GM23338 (cell line): ENCODE measurements around the gene PTPN9. TPM values are rescaled to one million over a fixed set of nuclear protein-coding genes. Genes with fewer than 3 reads are reported as not detected.
"Not testable (repeated sequence)": the region's sequence is repeated elsewhere in the genome, so short reads cannot be mapped to it uniquely, and the experiment has no call there.

ENCODE experiments used
- ATAC-seq: fragments of 200-7000 bp; cut with Tn5 transposase; 3 replicates; pipeline ENCODE4 v1.9.1; 2020
- DNase-seq: peaks from one replicate; pipeline ENCODE4 v3.0.0-alpha.2; 2015; ENCODE audit warnings: low spot score
- H2AFZ ChIP-seq: fragments of 200-600 bp; sonication (generic); 2 replicates; pipeline ENCODE4 v1.8.0; 2016; ENCODE audit warnings: antibody characterized with exemption, mild to moderate bottlenecking, moderate library complexity
- H3F3A ChIP-seq: fragments of 200-600 bp; sonication (generic); replicated peaks from 2 replicates; pipeline ENCODE4 v1.8.0; 2017; ENCODE audit warnings: antibody characterized with exemption, mixed run types, low read depth
- H3K27ac ChIP-seq: fragments of 200-600 bp; sonication (generic); 2 replicates; pipeline ENCODE4 v1.6.1; 2016; ENCODE audit warnings: low read depth
- H3K27me3 ChIP-seq: fragments of 200-600 bp; sonication (generic); 2 replicates; pipeline ENCODE4 v1.8.0; 2016; ENCODE audit warnings: mild to moderate bottlenecking, mixed run types, moderate library complexity; ENCODE audit not compliant: insufficient read depth
- H3K36me3 ChIP-seq: fragments of 200-600 bp; sonication (generic); 2 replicates; pipeline ENCODE4 v1.8.0; 2016; ENCODE audit warnings: mild to moderate bottlenecking; ENCODE audit not compliant: insufficient read depth
- H3K4me1 ChIP-seq: fragments of 200-600 bp; sonication (generic); 2 replicates; pipeline ENCODE4 v1.8.0; 2016; ENCODE audit warnings: mild to moderate bottlenecking, moderate library complexity; ENCODE audit not compliant: insufficient read depth
- H3K4me2 ChIP-seq: fragments of 200-600 bp; sonication (generic); 2 replicates; pipeline ENCODE4 v1.7.1; 2017; ENCODE audit warnings: mixed run types
- H3K4me3 ChIP-seq: fragments of 200-600 bp; sonication (generic); 2 replicates; pipeline ENCODE4 v1.6.1; 2016; ENCODE audit warnings: mixed run types
- H3K79me2 ChIP-seq: fragments of 200-600 bp; sonication (generic); replicated peaks from 2 replicates; pipeline ENCODE4 v1.8.0; 2017; ENCODE audit warnings: mild to moderate bottlenecking; ENCODE audit not compliant: insufficient read depth
- H3K9me2 ChIP-seq: fragments of 200-600 bp; sonication (generic); 2 replicates; pipeline ENCODE4 v1.8.0; 2017; ENCODE audit not compliant: insufficient read depth
- H4K20me1 ChIP-seq: fragments of 200-600 bp; sonication (generic); replicated peaks from 2 replicates; pipeline ENCODE4 v1.8.0; 2017; ENCODE audit warnings: mild to moderate bottlenecking; ENCODE audit not compliant: insufficient read depth
- H3K27ac Mint-ChIP-seq: 2 replicates; pipeline ENCODE4 v1.8.0; 2020; ENCODE audit warnings: inconsistent platforms, mild to moderate bottlenecking, moderate library complexity, mixed read lengths
- H3K27me3 Mint-ChIP-seq: 3 replicates; pipeline ENCODE4 v1.8.0; 2022; ENCODE audit warnings: low read depth, mild to moderate bottlenecking, moderate library complexity, mixed read lengths, inconsistent platforms; ENCODE audit not compliant: insufficient read depth, poor library complexity
- H3K36me3 Mint-ChIP-seq: 3 replicates; pipeline ENCODE4 v1.8.0; 2021; ENCODE audit warnings: low read depth, mild to moderate bottlenecking, inconsistent platforms, moderate library complexity, mixed read lengths
- H3K4me1 Mint-ChIP-seq: 3 replicates; pipeline ENCODE4 v1.8.0; 2020; ENCODE audit warnings: mild to moderate bottlenecking, inconsistent platforms, mixed read lengths
- H3K4me3 Mint-ChIP-seq: 3 replicates; pipeline ENCODE4 v1.8.0; 2021; ENCODE audit warnings: moderate library complexity, mild to moderate bottlenecking, inconsistent platforms, mixed read lengths
- H3K9me3 Mint-ChIP-seq: 3 replicates; pipeline ENCODE4 v1.8.0; 2020; ENCODE audit warnings: moderate library complexity, mild to moderate bottlenecking, inconsistent platforms, mixed read lengths
- CREB1 ChIP-seq: fragments of 250-450 bp; sonication (Bioruptor Pico); IDR thresholded peaks from 2 replicates; pipeline ENCODE4 v1.5.0; 2020; ENCODE audit warnings: low read depth, mild to moderate bottlenecking, moderate library complexity
- CTCF ChIP-seq, 2 experiments: fragments of 200-600 bp in 1 of 2; sonication (generic) in 1 of 2; conservative IDR thresholded peaks; 2 replicates each; pipeline versions ENCODE4 v1.5.1 to v1.6.1; 2016 to 2017; ENCODE audit warnings: antibody characterized with exemption in 2 of 2, low read depth in 2 of 2, mild to moderate bottlenecking in 2 of 2, moderate library complexity in 1 of 2
- EZH2 ChIP-seq: fragments of 200-600 bp; sonication (generic); IDR thresholded peaks from one replicate; pipeline ENCODE4 v1.8.0; 2017; ENCODE audit warnings: antibody characterized with exemption, mild to moderate bottlenecking, low read depth; ENCODE audit not compliant: unreplicated experiment
- EZH2phosphoT487 ChIP-seq: fragments of 200-600 bp; sonication (generic); IDR thresholded peaks from one replicate; pipeline ENCODE4 v1.8.1; 2018; ENCODE audit warnings: antibody characterized with exemption; ENCODE audit not compliant: unreplicated experiment
- JUNB ChIP-seq: IDR thresholded peaks from one replicate; pipeline ENCODE4 v1.6.1; 2016; ENCODE audit warnings: antibody characterized with exemption; ENCODE audit not compliant: unreplicated experiment
- NANOG ChIP-seq: IDR thresholded peaks from 2 replicates; pipeline ENCODE4 v1.6.1; 2016; ENCODE audit warnings: antibody characterized with exemption, borderline replicate concordance
- POLR2AphosphoS5 ChIP-seq: IDR thresholded peaks from 2 replicates; pipeline ENCODE4 v1.6.1; 2016; ENCODE audit warnings: antibody characterized with exemption, low read depth
- REST ChIP-seq: IDR thresholded peaks from one replicate; pipeline ENCODE4 v1.6.1; 2018; ENCODE audit warnings: antibody characterized with exemption; ENCODE audit not compliant: unreplicated experiment
- ZNF331 ChIP-seq: fragments of 250-450 bp; sonication (Bioruptor Pico); IDR thresholded peaks from 2 replicates; pipeline ENCODE4 v1.5.0; 2020; ENCODE audit warnings: low read depth, mild to moderate bottlenecking, moderate library complexity
- polyA plus RNA-seq: library from polyadenylated mRNA; unstranded; fragments of >200 nt; fragmentation: Nextera tagmentation; extraction: Ambion mirVana; gene quantifications from 2 replicates; pipeline ENCODE4 v1.2.1, GENCODE V29; 2016
- total RNA-seq: library from RNA; depleted of rRNA; stranded (reverse); fragments of >200 nt; shearing (Covaris generic); gene quantifications from 2 replicates; pipeline ENCODE4 v1.2.3, GENCODE V29; 2014

Gene PTPN9
- total and polyA plus RNA-seq, 2 experiments from 2014 or later, result 12.1 to 32.7 TPM

GRCh38 chr15:75525756-75526155 lies 53.4 kb downstream of the PTPN9 start:
- not testable (repeated sequence) for H3K4me2 ChIP-seq, H3K4me1 Mint-ChIP-seq, H3K27me3 Mint-ChIP-seq, H3K4me3 Mint-ChIP-seq, H3K4me3 ChIP-seq, ATAC-seq, H3K9me2 ChIP-seq, H3K27me3 ChIP-seq, H3F3A ChIP-seq, H2AFZ ChIP-seq, H3K27ac Mint-ChIP-seq, H3K4me1 ChIP-seq, DNase-seq, H3K9me3 Mint-ChIP-seq
- Histone ChIP-seq H3K79me2 (peaks cover 32% of the 10 kb centered on the region), H4K20me1 (peaks cover 28% of the 10 kb centered on the region), H3K36me3 (peaks cover 40% of the 10 kb centered on the region), H3K27ac (peak overlapping the region; percentile 78)
- H3K36me3 Mint-ChIP-seq, result peaks cover 47% of the 10 kb centered on the region

GRCh38 chr15:75523011-75523410 lies 56.1 kb downstream of the PTPN9 start:
- no peak overlapping the region for H2AFZ ChIP-seq
- DNase-seq (no peak), ATAC-seq (no peak)
- TF ChIP-seq EZH2phosphoT487 (no peak), JUNB (no peak), NANOG (no peak), POLR2AphosphoS5 (no peak), EZH2 (no peak), REST (no peak), ZNF331 (CRISPR knock-in tag) (no peak), CTCF (conservative IDR thresholded peaks at IDR 0.05; ENCODE audit: low read depth in 2 of 2) (no peak), CREB1 (CRISPR knock-in tag) (no peak)
- H4K20me1 ChIP-seq, result peaks cover 11% of the 10 kb centered on the region
- no peaks in the 10 kb centered on the region for H3K9me3 Mint-ChIP-seq
- H3K27me3 ChIP-seq, result no peaks in the 10 kb centered on the region
- peak overlapping the region; percentile 45; the same call in 1 of the 2 replicates for H3K27ac Mint-ChIP-seq
- no peaks in the 10 kb centered on the region for H3K4me1 ChIP-seq
- H3K4me2 ChIP-seq, result no peak overlapping the region
- H3K27ac ChIP-seq, result no peak overlapping the region
- H3K4me3 Mint-ChIP-seq, result no peak overlapping the region
- no peak overlapping the region for H3K4me3 ChIP-seq
- H3F3A ChIP-seq, result 0 out of 2 replicates have a peak, but pooled peaks cover 7% of the 10 kb centered on the region
- H3K4me1 Mint-ChIP-seq, result no peaks in the 10 kb centered on the region
- H3K9me2 ChIP-seq, result no peaks in the 10 kb centered on the region
- H3K79me2 ChIP-seq, result peaks cover 11% of the 10 kb centered on the region
- peaks cover 70% of the 10 kb centered on the region for H3K36me3 Mint-ChIP-seq
- H3K27me3 Mint-ChIP-seq, result no peaks in the 10 kb centered on the region
- H3K36me3 ChIP-seq, result peaks cover 52% of the 10 kb centered on the region
